ENCODE results near the gene UQCRFS1. TPM values are rescaled to one million over a fixed set of nuclear protein-coding genes. Genes with fewer than 3 reads are reported as not detected.

Gene UQCRFS1
- total RNA-seq, 1 donor from 2014 or later: 25.6 TPM

GRCh38 chr19:29193155-29193554 lies 19.8 kb downstream of the UQCRFS1 start:
- H3K27ac Mint-ChIP-seq (ENCODE audit: unreplicated experiment): no peak overlapping the region

GRCh38 chr19:29191005-29191404 lies 21.9 kb downstream of the UQCRFS1 start:
- Mint-ChIP-seq H3K27ac (ENCODE audit: unreplicated experiment) (no peak overlapping the region), H3K36me3 (ENCODE audit: unreplicated experiment) (no peaks in the 10 kb centered on the region), H3K4me1 (ENCODE audit: unreplicated experiment) (no peaks in the 10 kb centered on the region), H3K4me3 (ENCODE audit: unreplicated experiment) (no peak overlapping the region), H3K9me3 (ENCODE audit: unreplicated experiment) (no peaks in the 10 kb centered on the region), H3K27me3 (ENCODE audit: unreplicated experiment) (no peaks in the 10 kb centered on the region)
- TF ChIP-seq CTCF (IDR thresholded peaks at IDR 0.05): no peak
- DNase-seq (ENCODE audit: extremely low spot score, unreplicated experiment): no peak

More at GRCh38 chr19:29193155-29193554, 19.8 kb downstream of the UQCRFS1 start:
- TF ChIP-seq CTCF (IDR thresholded peaks at IDR 0.05): no peak
- no peak for DNase-seq (ENCODE audit: extremely low spot score, unreplicated experiment)
- Mint-ChIP-seq H3K36me3 (ENCODE audit: unreplicated experiment) (peaks cover 1% of the 10 kb centered on the region), H3K9me3 (ENCODE audit: unreplicated experiment) (peaks cover 3% of the 10 kb centered on the region), H3K27me3 (ENCODE audit: unreplicated experiment) (no peaks in the 10 kb centered on the region), H3K4me3 (ENCODE audit: unreplicated experiment) (no peak overlapping the region), H3K4me1 (ENCODE audit: unreplicated experiment) (no peaks in the 10 kb centered on the region)

- Mint-ChIP-seq H3K9me3 (ENCODE audit: unreplicated experiment) (no peaks in the 10 kb centered on the region), H3K4me3 (ENCODE audit: unreplicated experiment) (no peak overlapping the region), H3K4me1 (ENCODE audit: unreplicated experiment) (no peaks in the 10 kb centered on the region), H3K27ac (ENCODE audit: unreplicated experiment) (no peak overlapping the region), H3K36me3 (ENCODE audit: unreplicated experiment) (no peaks in the 10 kb centered on the region), H3K27me3 (ENCODE audit: unreplicated experiment) (no peaks in the 10 kb centered on the region)
- DNase-seq (ENCODE audit: extremely low spot score, unreplicated experiment): no peak
- no peak for TF ChIP-seq CTCF (IDR thresholded peaks at IDR 0.05)
Observed at GRCh38 chr19:29189033-29189360, 24.0 kb downstream of the UQCRFS1 start.

GRCh38 chr19:29188289-29189032 lies 24.5 kb downstream of the UQCRFS1 start:
- no peak for DNase-seq (ENCODE audit: extremely low spot score, unreplicated experiment)
- Mint-ChIP-seq H3K27ac (ENCODE audit: unreplicated experiment) (no peak overlapping the region), H3K9me3 (ENCODE audit: unreplicated experiment) (no peaks in the 10 kb centered on the region), H3K4me3 (ENCODE audit: unreplicated experiment) (no peak overlapping the region), H3K27me3 (ENCODE audit: unreplicated experiment) (no peaks in the 10 kb centered on the region), H3K4me1 (ENCODE audit: unreplicated experiment) (no peaks in the 10 kb centered on the region), H3K36me3 (ENCODE audit: unreplicated experiment) (no peaks in the 10 kb centered on the region)
- no peak for TF ChIP-seq CTCF (IDR thresholded peaks at IDR 0.05)

- no peaks in the 10 kb centered on the region for H3K9me3 Mint-ChIP-seq (ENCODE audit: unreplicated experiment)
- no peaks in the 10 kb centered on the region for H3K27me3 Mint-ChIP-seq (ENCODE audit: unreplicated experiment)
- H3K4me3 Mint-ChIP-seq (ENCODE audit: unreplicated experiment): no peak overlapping the region
- no peak for TF ChIP-seq CTCF (IDR thresholded peaks at IDR 0.05)
- no peak for DNase-seq (ENCODE audit: extremely low spot score, unreplicated experiment)
- no peak overlapping the region for H3K27ac Mint-ChIP-seq (ENCODE audit: unreplicated experiment)
- H3K4me1 Mint-ChIP-seq (ENCODE audit: unreplicated experiment): no peaks in the 10 kb centered on the region
- no peaks in the 10 kb centered on the region for H3K36me3 Mint-ChIP-seq (ENCODE audit: unreplicated experiment)
Observed at GRCh38 chr19:29187676-29188075, 25.3 kb downstream of the UQCRFS1 start.
